Measurements from ENCODE around the gene FILIP1. TPM values are rescaled to one million over a fixed set of nuclear protein-coding genes. Genes with fewer than 3 reads are reported as not detected.

Gene FILIP1
- total and polyA plus RNA-seq, 2 of the 8 experiments (the other 6 are each of a cell fraction or from before 2014, with no cell fraction given) = 2.4 to 5.7 TPM

DNA sequence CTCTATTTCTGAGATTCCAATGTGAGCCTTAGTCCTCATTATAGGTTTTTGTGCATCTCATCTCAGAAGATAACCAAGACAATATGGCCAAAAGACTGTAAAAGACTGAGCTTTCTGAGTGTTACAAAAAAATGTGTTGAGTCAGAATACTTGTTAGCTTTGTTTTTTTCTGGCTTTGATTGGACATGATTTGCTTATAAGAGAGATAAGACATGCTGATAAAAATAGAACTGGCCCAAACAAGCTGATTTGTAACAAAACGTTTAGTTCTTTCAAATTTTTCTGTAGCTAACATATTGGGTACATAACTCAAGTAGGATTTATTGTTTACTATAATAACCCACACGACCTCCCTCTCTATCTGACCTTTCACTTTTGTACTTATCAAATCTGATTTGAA, 32.9 kb downstream of the FILIP1 start (continued):
- TF ChIP-seq SRF (IDR thresholded peaks at IDR 0.05; ENCODE audit: low read depth, low read length) (no peak), EZH2 (IDR thresholded peaks at IDR 0.05; ENCODE audit: low read depth, low read length, severe bottlenecking) (no peak), PHF8 (conservative IDR thresholded peaks at IDR 0.05; ENCODE audit: low read depth, low read length) (no peak), TEAD4 (IDR thresholded peaks at IDR 0.05; ENCODE audit: low read depth, low read length) (no peak)

All from H1 (cell line).